Loucy (cell line): ENCODE measurements around the gene SNRPA1.
"Not testable (repeated sequence)": the region's sequence is repeated elsewhere in the genome, so short reads cannot be mapped to it uniquely, and the experiment has no call there.

Experiments used
- H2AFZ ChIP-seq: fragments of 200-600 bp; sonication (generic); 2 replicates; pipeline ENCODE4 v1.6.0; 2016; ENCODE audit warnings: antibody characterized with exemption, mild to moderate bottlenecking, low read length, moderate library complexity
- H3F3A ChIP-seq: fragments of 200-600 bp; 2 replicates; pipeline ENCODE4 v1.6.0; 2016; ENCODE audit warnings: antibody characterized with exemption, low read depth, mild to moderate bottlenecking
- H3K27me3 ChIP-seq: fragments of 200-600 bp; sonication (generic); 2 replicates; pipeline ENCODE4 v1.6.1; 2014; ENCODE audit warnings: low read length, mild to moderate bottlenecking; ENCODE audit not compliant: insufficient read depth, poor library complexity, severe bottlenecking
- H3K36me3 ChIP-seq: fragments of 200-600 bp; sonication (generic); 2 replicates; pipeline ENCODE4 v1.6.1; 2016; ENCODE audit warnings: low read length; ENCODE audit not compliant: insufficient read depth
- H3K4me1 ChIP-seq: fragments of 200-600 bp; sonication (generic); 2 replicates; pipeline ENCODE4 v1.5.1; 2014; ENCODE audit warnings: low read length, mild to moderate bottlenecking; ENCODE audit not compliant: insufficient read depth, poor library complexity, severe bottlenecking
- H3K4me2 ChIP-seq: fragments of 200-600 bp; sonication (generic); 2 replicates; pipeline ENCODE4 v1.6.0; 2014; ENCODE audit warnings: antibody characterized with exemption, low read length, low read depth, mild to moderate bottlenecking; ENCODE audit not compliant: poor library complexity, severe bottlenecking
- H3K4me3 ChIP-seq: fragments of 200-600 bp; sonication (generic); 2 replicates; pipeline ENCODE4 v1.5.1; 2014; ENCODE audit warnings: low read length, mild to moderate bottlenecking, mixed read lengths; ENCODE audit not compliant: poor library complexity, severe bottlenecking
- H3K79me2 ChIP-seq: fragments of 200-600 bp; sonication (generic); 2 replicates; pipeline ENCODE4 v1.6.1; 2014; ENCODE audit warnings: low read length; ENCODE audit not compliant: insufficient read depth
- H3K9ac ChIP-seq: fragments of 200-600 bp; sonication (generic); 2 replicates; pipeline ENCODE4 v1.6.0; 2014; ENCODE audit warnings: mild to moderate bottlenecking, low read depth, low read length, moderate library complexity; ENCODE audit not compliant: poor library complexity, severe bottlenecking
- H3K9me2 ChIP-seq: fragments of 200-600 bp; sonication (generic); replicated peaks from 2 replicates; pipeline ENCODE4 v1.6.1; 2016; ENCODE audit warnings: low read depth, low read length, mixed read lengths
- H3K9me3 ChIP-seq: fragments of 200-600 bp; sonication (generic); 2 replicates; pipeline ENCODE4 v1.6.1; 2014; ENCODE audit warnings: mild to moderate bottlenecking, antibody characterized with exemption, low read length, low read depth; ENCODE audit not compliant: insufficient read depth
- H4K20me1 ChIP-seq: fragments of 200-600 bp; sonication (generic); 2 replicates; pipeline ENCODE4 v1.6.0; 2014; ENCODE audit warnings: antibody characterized with exemption, low read length, mild to moderate bottlenecking; ENCODE audit not compliant: insufficient read depth, poor library complexity, severe bottlenecking
- CTCF ChIP-seq: fragments of 200-600 bp; sonication (generic); conservative IDR thresholded peaks from 2 replicates; pipeline ENCODE4 v1.5.1; 2014; ENCODE audit warnings: mild to moderate bottlenecking, antibody characterized with exemption, low read length
- EZH2phosphoT487 ChIP-seq: fragments of 200-600 bp; IDR thresholded peaks from 2 replicates; pipeline ENCODE4 v1.6.1; 2018; ENCODE audit warnings: antibody characterized with exemption, mild to moderate bottlenecking, moderate library complexity, borderline replicate concordance

Gene SNRPA1

GRCh38 chr15:101337976-101338375, 42.9 kb upstream of the SNRPA1 start:
- Histone ChIP-seq H3K9me3 (peaks cover 13% of the 10 kb centered on the region; the same call in 1 of the 2 replicates), H3F3A (peaks cover 16% of the 10 kb centered on the region), H3K9ac (no peak overlapping the region), H3K9me2 (no peaks in the 10 kb centered on the region), H3K4me3 (no peak overlapping the region), H3K27me3 (peaks cover 80% of the 10 kb centered on the region), H3K4me1 (no peaks in the 10 kb centered on the region), H3K36me3 (no peaks in the 10 kb centered on the region), H2AFZ (no peak overlapping the region), H3K79me2 (no peaks in the 10 kb centered on the region), H4K20me1 (no peaks in the 10 kb centered on the region), H3K4me2 (no peak overlapping the region)
- TF ChIP-seq EZH2phosphoT487 = no peak
- no peak for TF ChIP-seq CTCF

DNA sequence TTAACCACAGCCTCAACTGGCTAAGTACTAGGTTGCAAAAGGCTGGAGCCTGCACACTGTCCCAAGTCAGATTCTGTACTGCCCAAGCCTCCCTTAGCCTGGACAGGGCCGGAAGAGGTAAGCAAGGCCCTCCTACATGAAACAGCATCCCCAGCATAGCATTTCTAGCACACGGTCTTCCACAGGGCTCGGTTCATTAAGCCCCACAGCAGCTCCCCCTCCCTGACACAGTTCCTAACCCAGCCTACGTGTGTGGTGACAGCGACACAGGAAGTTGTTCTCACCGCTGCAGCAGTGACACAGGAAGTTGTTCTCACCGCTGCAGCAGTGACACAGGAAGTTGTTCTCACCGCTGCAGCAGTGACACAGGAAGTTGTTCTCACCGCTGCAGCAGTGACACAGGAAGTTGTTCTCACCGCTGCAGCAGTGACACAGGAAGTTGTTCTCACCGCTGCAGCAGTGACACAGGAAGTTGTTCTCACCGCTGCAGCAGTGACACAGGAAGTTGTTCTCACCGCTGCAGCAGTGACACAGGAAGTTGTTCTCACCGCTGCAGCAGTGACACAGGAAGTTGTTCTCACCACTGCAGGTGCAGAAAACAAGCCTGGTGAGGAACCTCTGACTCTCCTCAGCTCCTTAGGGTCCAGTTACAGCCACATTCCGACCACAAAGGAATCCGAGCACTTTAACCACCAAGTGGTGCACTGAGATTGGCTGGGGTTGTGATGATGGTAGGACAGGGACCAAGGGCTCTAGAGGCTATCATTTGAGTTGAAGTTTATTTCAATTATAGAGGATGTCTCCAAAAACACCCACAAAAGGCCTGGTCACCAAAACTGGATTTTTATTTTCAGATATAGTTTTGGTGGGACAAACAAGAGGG, 39.1 kb upstream of the SNRPA1 start:
- H3F3A ChIP-seq = peaks cover 16% of the 10 kb centered on the region
- not testable (repeated sequence) for H3K36me3 ChIP-seq, H3K4me1 ChIP-seq, H4K20me1 ChIP-seq, H3K9me2 ChIP-seq, H3K9ac ChIP-seq, H3K79me2 ChIP-seq, H2AFZ ChIP-seq
- peaks cover 84% of the 10 kb centered on the region for H3K27me3 ChIP-seq
- peaks cover 18% of the 10 kb centered on the region; the same call in 1 of the 2 replicates for H3K9me3 ChIP-seq
- H3K4me3 ChIP-seq = peak overlapping the region; percentile 32
- H3K4me2 ChIP-seq = peak overlapping the region; percentile 2

DNA sequence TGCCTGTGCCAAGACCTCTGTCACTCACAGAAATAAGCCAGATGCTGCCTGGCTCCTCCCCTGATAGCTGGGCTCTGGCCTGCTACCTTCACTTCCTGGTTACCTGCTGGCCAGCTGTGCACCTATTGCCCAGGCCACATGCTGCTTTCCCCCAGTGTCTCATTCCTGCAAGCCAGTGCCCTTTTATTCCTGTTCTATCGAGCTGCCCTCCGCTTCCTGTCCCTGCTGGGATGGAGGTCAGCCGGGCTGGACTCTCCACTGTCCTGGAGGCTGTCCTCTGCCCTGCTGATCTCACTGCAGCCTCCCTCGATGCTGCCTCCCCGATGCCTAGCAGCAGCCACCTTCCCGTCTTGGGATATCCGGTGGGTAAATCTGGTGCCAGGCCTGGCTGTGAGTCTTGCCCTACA, 37.0 kb upstream of the SNRPA1 start:
- no peaks in the 10 kb centered on the region for H4K20me1 ChIP-seq
- H3K9ac ChIP-seq = no peak overlapping the region
- H3K4me2 ChIP-seq = no peak overlapping the region
- no peaks in the 10 kb centered on the region for H3K9me2 ChIP-seq
- no peaks in the 10 kb centered on the region for H3K79me2 ChIP-seq
- no peak overlapping the region for H2AFZ ChIP-seq
- peaks cover 18% of the 10 kb centered on the region; the same call in 1 of the 2 replicates for H3K9me3 ChIP-seq
- peaks cover 16% of the 10 kb centered on the region for H3F3A ChIP-seq
- peaks cover 84% of the 10 kb centered on the region for H3K27me3 ChIP-seq
- TF ChIP-seq CTCF (no peak), EZH2phosphoT487 (no peak)
- H3K4me1 ChIP-seq = no peaks in the 10 kb centered on the region
- no peaks in the 10 kb centered on the region for H3K36me3 ChIP-seq
- no peak overlapping the region for H3K4me3 ChIP-seq
